Astrocyte (in vitro differentiated cells and primary cell): ENCODE data around the gene LRRTM3.

Source experiments
- CTCF ChIP-seq: IDR thresholded peaks from 2 replicates; pipeline ENCODE4 v1.5.1; 2011; ENCODE audit warnings: low read depth, mild to moderate bottlenecking, inconsistent platforms, low read length, moderate library complexity; ENCODE audit not compliant: insufficient read depth
- EZH2 ChIP-seq: IDR thresholded peaks from 2 replicates; pipeline ENCODE4 v1.6.1; 2012; ENCODE audit warnings: mild to moderate bottlenecking, low read length, inconsistent platforms; ENCODE audit not compliant: insufficient read depth

- TF ChIP-seq CTCF (no peak), EZH2 (no peak)
These were observed 6.6 kb upstream of the LRRTM3 start for GRCh38 chr10:66919248-66919647.
